ENCODE measurements around the gene C11orf16.

The C11orf16 gene

DNA sequence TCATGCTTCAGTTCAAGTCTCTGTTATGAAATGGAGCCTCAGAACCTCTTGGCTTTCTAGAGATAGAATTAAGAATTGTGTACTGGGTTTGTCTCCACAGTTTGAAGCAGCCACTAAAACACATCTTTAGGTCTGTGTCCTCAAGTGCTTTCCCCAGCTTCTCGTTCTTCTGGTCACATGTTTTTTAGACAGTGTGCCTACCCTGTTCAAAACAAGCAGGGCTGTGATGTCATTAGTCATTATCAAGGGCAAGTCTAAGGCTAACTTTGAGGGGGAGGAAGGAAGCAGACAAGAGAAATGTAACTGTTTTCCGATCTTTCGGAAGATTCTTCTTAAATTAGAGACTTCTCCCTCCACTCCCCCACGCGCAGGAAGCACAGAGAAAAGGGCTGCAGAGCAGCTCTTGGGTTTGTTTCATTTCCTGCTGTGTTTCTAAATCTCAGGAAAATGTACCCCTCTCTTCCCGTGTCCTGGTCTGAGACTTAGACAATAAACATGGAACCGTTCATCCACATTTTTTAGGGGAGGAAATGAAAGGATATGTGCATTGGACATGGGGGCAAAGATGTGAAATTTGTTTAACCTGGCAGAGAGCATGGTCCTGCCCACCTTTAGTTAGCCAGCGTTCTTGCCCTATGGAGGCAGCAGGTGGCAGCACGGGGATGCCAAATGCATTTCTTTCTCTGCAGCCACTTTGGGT, 18.6 kb downstream of the C11orf16 start (continued):
- TF ChIP-seq ZNF571 (tag by site-specific recombination; IDR thresholded peaks at IDR 0.05) (no peak), ZNF670 (tag by site-specific recombination; IDR thresholded peaks at IDR 0.05; ENCODE audit: low read depth) (no peak), ZNF514 (tag by site-specific recombination; IDR thresholded peaks at IDR 0.05) (no peak)

GRCh38 chr11:8911029-8911823, 21.5 kb downstream of the C11orf16 start, which contains the start of gene AKIP1:
AKIP1 (plus strand) TSS chr11:8911189; CDS start chr11:8911450, 261 bp downstream.
- Histone ChIP-seq H3K9me3 (ENCODE audit: control insufficient read depth, insufficient read depth, low read depth, low read length) (no peaks in the 10 kb centered on the region), H3K4me3 (ENCODE audit: low read depth, low read length) (peak within 1 kb of the TSS; percentile 85), H3K4me1 (ENCODE audit: control insufficient read depth, insufficient read depth, low read length) (no peaks in the 10 kb centered on the region), H3K27ac (ENCODE audit: extremely low read depth, low read depth, low read length) (peak within 1 kb of the TSS; percentile 86), H3K36me3 (ENCODE audit: control insufficient read depth in 2 of 2, insufficient read depth in 1 of 2, low read length in 2 of 2) (peaks cover 0 to 18% of the 10 kb centered on the region in 2 experiments; a peak in 2 of 3 replicates)
- ChIA-PET CTCF (interaction anchor here (0.6 to 3.4 kb wide), 4 partner anchors 26 to 692 kb away, joined by 3 to 26 read pairs (median 4); no protein-coding TSS in a partner anchor), POLR2A (interaction anchor here (0.6 to 3.0 kb wide), 12 partner anchors 11 to 588 kb away, joined by 3 to 20 read pairs (median 4); partner anchors contain the start of genes NRIP3 and TMEM9B)
- peak; percentile 46 for TF ChIP-seq ZBTB8A (tag by site-specific recombination; IDR thresholded peaks at IDR 0.05)
- TF ChIP-seq ZNF704 (tag by site-specific recombination; IDR thresholded peaks at IDR 0.05) = no peak
- TF ChIP-seq OVOL3 (tag by site-specific recombination; IDR thresholded peaks at IDR 0.05) = peak; percentile 56; the same call in 1 of the 2 replicates
- peak; percentile 41; the same call in 1 of the 2 replicates for TF ChIP-seq ZBTB17 (tag by site-specific recombination; IDR thresholded peaks at IDR 0.05)
- TF ChIP-seq ZSCAN23 (tag by site-specific recombination; IDR thresholded peaks at IDR 0.05) = no peak
- peak; percentile 71; the same call in 1 of the 2 replicates for TF ChIP-seq YY1 (tag by site-specific recombination; IDR thresholded peaks at IDR 0.05)
- 0 out of 2 replicates have a peak, but pooled peaks have one; percentile 21 for TF ChIP-seq ZNF423 (tag by site-specific recombination; IDR thresholded peaks at IDR 0.05)
- peak; percentile 7; the same call in 1 of the 2 replicates for TF ChIP-seq CTCF (tag by site-specific recombination; IDR thresholded peaks at IDR 0.05)
- no peak for TF ChIP-seq ZNF148 (tag by site-specific recombination; IDR thresholded peaks at IDR 0.05; ENCODE audit: borderline replicate concordance)
- TF ChIP-seq ZFHX2 (tag by site-specific recombination; conservative IDR thresholded peaks at IDR 0.05) = peak; percentile 28; the same call in 1 of the 2 replicates
- no peak for TF ChIP-seq ZNF677 (tag by site-specific recombination; IDR thresholded peaks at IDR 0.05)
- 0 out of 2 replicates have a peak, but pooled peaks have one; percentile 40 for TF ChIP-seq ZEB2 (tag by site-specific recombination; IDR thresholded peaks at IDR 0.05)
- no peak for TF ChIP-seq AEBP2 (tag by site-specific recombination; IDR thresholded peaks at IDR 0.05; ENCODE audit: borderline replicate concordance)
- peak; percentile 54 for TF ChIP-seq ZBTB26 (tag by site-specific recombination; optimal IDR thresholded peaks at IDR 0.05)
- no peak for TF ChIP-seq ZNF155 (tag by site-specific recombination; IDR thresholded peaks at IDR 0.05)
- peak; percentile 90 for TF ChIP-seq OSR2 (tag by site-specific recombination; IDR thresholded peaks at IDR 0.05)
- no peak for TF ChIP-seq ZNF548 (tag by site-specific recombination; IDR thresholded peaks at IDR 0.05)
- TF ChIP-seq ZNF747 (tag by site-specific recombination; IDR thresholded peaks at IDR 0.05) = no peak
- TF ChIP-seq ZNF138 (tag by site-specific recombination; IDR thresholded peaks at IDR 0.05; ENCODE audit: borderline replicate concordance) = no peak
- TF ChIP-seq ZBTB20 (tag by site-specific recombination; IDR thresholded peaks at IDR 0.05) = peak; percentile 64; the same call in 1 of the 2 replicates
- 0 out of 2 replicates have a peak, but pooled peaks have one; percentile 62 for TF ChIP-seq ZNF792 (tag by site-specific recombination; IDR thresholded peaks at IDR 0.05)
- no peak for TF ChIP-seq ZNF404 (tag by site-specific recombination; IDR thresholded peaks at IDR 0.05)
- TF ChIP-seq ZNF621 (tag by site-specific recombination; IDR thresholded peaks at IDR 0.05) = no peak
- TF ChIP-seq ZNF10 (tag by site-specific recombination; IDR thresholded peaks at IDR 0.05) = peak; percentile 64; the same call in 1 of the 2 replicates

All from HEK293 (cell line).